ENCODE results near the gene PDXP.

DNA sequence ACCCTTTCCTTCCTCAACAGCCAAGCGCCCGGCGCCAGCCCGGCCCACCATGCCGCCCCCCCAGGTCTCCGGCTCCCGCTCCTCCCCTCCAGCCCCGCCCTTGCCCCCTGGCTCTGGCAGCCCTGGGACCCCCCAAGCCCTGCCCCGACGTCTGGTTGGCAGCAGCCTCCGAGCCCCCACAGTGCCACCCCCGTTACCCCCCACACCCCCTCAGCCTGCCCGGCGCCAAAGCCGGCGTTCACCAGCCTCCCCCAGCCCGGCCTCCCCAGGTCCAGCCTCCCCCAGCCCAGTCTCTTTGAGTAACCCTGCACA is 3.3 kb upstream of the PDXP start:
- TF ChIP-seq, protein P1, sequence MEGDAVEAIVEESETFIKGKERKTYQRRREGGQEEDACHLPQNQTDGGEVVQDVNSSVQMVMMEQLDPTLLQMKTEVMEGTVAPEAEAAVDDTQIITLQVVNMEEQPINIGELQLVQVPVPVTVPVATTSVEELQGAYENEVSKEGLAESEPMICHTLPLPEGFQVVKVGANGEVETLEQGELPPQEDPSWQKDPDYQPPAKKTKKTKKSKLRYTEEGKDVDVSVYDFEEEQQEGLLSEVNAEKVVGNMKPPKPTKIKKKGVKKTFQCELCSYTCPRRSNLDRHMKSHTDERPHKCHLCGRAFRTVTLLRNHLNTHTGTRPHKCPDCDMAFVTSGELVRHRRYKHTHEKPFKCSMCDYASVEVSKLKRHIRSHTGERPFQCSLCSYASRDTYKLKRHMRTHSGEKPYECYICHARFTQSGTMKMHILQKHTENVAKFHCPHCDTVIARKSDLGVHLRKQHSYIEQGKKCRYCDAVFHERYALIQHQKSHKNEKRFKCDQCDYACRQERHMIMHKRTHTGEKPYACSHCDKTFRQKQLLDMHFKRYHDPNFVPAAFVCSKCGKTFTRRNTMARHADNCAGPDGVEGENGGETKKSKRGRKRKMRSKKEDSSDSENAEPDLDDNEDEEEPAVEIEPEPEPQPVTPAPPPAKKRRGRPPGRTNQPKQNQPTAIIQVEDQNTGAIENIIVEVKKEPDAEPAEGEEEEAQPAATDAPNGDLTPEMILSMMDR (IDR thresholded peaks at IDR 0.05) = no peak
- TF ChIP-seq POLR2A (IDR thresholded peaks at IDR 0.05) = no peak
- TF ChIP-seq POLR2AphosphoS5 (IDR thresholded peaks at IDR 0.05) = no peak

Data from sigmoid colon (tissue), 4 donors.